ENCODE data around the gene DUSP1.

DUSP1 gene

GRCh38 chr5:172741206-172741582, 29.8 kb downstream of the DUSP1 start:
- no peak for DNase-seq

GRCh38 chr5:172740428-172741205, 30.4 kb downstream of the DUSP1 start:
- DNase-seq = peak in 1 of 2 donors; percentile 62

GRCh38 chr5:172739375-172739774, 31.6 kb downstream of the DUSP1 start:
- DNase-seq = no peak

DNA sequence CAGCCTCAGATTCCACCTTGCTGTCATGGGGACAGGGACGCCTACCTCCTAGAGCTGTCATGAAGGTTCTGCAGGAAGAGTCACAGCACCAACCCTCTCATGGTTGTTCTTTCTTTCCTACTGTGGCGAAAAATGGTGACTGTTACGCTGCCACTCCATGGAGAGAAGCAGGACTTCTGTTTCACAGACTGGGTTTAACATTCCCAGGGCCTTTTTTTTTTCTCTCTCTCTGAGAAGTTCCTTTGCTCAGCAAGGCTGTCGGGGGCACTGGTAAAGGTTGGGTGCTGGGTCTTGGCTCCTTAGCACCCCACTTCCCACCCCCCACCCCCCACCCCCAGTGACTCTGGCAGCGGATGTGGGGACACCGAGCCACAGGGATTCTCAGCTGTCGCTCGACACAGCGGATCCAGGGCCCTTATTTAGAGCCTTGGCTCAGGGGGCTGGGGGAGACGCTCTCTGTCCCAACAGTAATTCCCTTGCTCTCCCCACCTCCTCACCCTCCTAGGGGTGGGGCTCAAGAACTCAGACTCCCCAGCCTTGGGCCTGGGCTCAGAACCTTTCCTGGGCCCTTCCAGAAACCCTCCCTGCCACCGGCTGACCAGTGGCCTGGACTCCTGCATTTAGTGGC, 34.4 kb downstream of the DUSP1 start:
- DNase-seq = no peak

- no peak for DNase-seq
Measured at GRCh38 chr5:172735141-172735831, 35.7 kb downstream of the DUSP1 start.

GRCh38 chr5:172733974-172734346, 37.0 kb downstream of the DUSP1 start:
- DNase-seq = no peak

- no peak for DNase-seq
Measured at GRCh38 chr5:172733131-172733973, 37.6 kb downstream of the DUSP1 start.

GRCh38 chr5:172732201-172732865, 38.7 kb downstream of the DUSP1 start:
- no peak for DNase-seq

DNA sequence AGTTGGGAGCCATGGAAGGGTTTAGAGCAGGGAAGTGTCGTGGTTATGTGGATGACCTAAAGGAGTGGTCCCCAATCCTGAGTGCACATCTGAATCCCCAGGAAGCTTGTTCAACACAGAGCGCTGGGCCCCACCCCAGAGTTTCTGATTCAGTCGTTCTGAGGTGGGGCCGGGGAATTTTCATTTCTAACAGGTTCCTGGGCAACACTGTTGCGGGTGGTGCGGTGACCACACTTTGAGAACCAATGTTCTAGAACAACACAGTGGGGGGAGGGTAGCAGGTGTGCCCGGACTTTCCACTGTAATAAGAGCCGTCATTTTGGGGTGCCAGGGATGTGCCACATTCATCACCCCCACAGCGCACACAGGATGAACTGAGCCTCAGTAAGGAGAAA, 39.3 kb downstream of the DUSP1 start:
- no peak for DNase-seq

- no peak for DNase-seq
Measured at GRCh38 chr5:172730981-172731679, 39.9 kb downstream of the DUSP1 start.

GRCh38 chr5:172730222-172730621, 40.8 kb downstream of the DUSP1 start:
- DNase-seq = no peak

DNA sequence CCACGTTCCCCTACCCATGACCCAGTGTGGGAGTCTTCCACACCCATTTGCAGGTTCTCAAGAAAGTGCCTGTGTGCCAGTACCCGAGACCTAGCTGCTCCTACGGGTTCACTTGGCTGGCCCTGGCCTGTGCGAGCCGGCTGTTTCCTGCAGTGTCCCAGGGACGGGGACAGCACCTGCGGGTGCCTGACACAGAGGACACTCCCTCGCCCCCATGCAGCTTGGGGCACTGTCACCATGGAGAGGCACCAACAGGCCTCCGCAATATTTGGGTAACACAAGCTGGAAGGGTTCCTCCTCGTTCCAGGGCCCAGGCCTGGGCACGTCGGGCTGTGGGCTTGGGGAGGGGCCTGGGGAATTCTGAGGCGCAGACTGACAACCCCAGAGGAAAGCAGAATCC, 41.4 kb downstream of the DUSP1 start:
- no peak for DNase-seq

GRCh38 chr5:172728481-172729241, 42.3 kb downstream of the DUSP1 start:
- DNase-seq = no peak

- DNase-seq = no peak
Measured at GRCh38 chr5:172727551-172727950, 43.4 kb downstream of the DUSP1 start.

DNA sequence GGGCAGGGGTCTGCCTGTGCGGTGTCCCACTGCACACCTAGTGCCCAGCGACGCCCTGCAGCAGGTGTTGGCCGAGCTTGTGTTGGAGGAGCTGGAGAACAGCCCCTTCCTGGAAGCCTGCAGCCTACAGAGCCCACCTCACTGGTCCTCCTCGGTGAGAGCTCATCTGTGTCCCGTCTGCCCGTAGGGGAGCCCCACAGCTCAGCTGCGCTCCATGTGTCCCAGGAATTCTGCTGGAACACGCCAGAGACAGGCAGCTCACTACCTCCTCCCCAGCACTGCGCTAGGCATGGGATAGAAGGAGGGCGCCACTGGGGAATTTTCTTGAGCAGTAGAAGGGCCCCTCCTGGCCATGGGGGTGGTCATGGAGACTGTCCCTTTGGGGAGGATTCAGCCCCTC, 44.0 kb downstream of the DUSP1 start:
- DNase-seq = no peak

GRCh38 chr5:172725785-172726184, 45.2 kb downstream of the DUSP1 start:
- DNase-seq = no peak

DNA sequence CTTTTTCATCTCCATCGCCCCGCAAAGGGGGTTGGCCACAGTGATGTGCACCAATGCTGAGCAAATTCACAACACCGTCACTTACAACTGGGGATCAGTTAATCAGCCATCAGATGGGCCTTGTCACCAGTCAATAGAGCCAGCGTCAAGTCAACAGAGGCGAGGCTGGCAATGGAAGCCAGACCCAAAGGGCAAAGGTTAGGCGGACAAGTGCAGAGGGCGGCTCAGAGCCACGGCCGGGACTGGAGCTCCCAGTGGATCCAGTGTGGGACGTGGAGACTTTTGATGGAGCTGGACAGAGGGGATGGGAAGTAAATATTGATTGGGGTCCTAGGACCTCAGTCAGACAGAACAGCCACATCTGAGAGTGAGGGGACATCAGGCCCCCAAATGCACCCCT, 45.7 kb downstream of the DUSP1 start:
- no peak for DNase-seq

GRCh38 chr5:172724242-172725183, 46.5 kb downstream of the DUSP1 start:
- no peak for DNase-seq

DNA sequence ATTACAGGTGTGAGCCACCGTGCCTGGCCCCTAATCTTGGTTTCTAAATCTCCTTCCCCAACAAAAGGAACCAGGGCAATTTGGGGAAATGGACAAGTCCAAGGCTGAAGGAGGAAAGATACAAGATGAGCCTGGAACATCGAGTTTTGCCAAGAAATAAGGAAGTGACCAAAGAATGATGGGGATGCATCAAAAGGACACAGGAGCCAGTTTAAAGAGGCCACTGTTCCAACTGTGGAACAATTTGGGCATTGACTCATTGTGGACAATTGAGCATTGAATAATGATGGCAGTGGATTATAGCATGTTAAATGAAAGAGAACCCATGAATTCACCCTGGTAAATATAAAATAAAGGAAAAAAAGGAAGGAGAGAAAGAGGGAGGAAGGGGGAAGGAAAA, 47.5 kb downstream of the DUSP1 start:
- no peak for DNase-seq

DNA sequence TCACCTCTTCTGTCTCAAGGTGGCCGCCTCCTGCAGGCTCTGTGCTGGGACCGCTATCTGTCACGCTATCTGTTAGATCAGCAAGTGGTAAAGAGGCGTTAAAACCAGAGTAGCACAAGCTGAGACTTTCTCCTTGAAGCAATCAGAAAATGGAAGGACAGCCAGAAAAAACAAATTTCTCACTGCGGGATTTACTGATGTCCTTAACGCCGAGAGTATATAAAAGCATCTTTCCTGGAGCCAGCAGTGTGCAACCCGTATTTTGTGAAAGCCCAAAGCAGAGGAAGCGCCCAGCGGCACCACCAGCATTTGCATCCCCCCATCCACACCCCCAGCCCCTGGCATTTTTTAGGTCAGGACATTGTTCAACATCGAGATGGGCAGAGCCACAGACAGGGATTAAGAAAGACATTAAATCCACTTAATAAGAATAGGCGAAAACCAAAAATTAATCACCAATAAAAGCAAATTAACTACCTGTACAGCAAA, 48.6 kb downstream of the DUSP1 start:
- peak; percentile 48 to 64 for DNase-seq
